B cell (primary cell): ENCODE results near the gene SPANXN5. TPM values are rescaled to one million over a fixed set of nuclear protein-coding genes. Genes with fewer than 3 reads are reported as not detected.
"Not testable (repeated sequence)": the region's sequence is repeated elsewhere in the genome, so short reads cannot be mapped to it uniquely, and the experiment has no call there.

ENCODE experiments used
- ATAC-seq: fragments of 200-7000 bp; cut with Tn5 transposase; one replicate; pipeline ENCODE4 v1.10.0; 2021; ENCODE audit warnings: low read depth, mild to moderate bottlenecking, moderate number of reproducible peaks, moderate library complexity
- CTCF ChIA-PET: fragments of 350-600 bp; sonication (Branson Sonifier 250); formaldehyde crosslinking; loops from one replicate; lab custom pipeline; 2021; ENCODE audit warnings: antibody characterized with exemption, inconsistent platforms; lab: Charles Lee
- POLR2A ChIA-PET: fragments of 350-600 bp; sonication (Branson Sonifier 250); formaldehyde crosslinking; loops from one replicate; lab custom pipeline; 2021; ENCODE audit warnings: antibody characterized with exemption; lab: Charles Lee
- DNase-seq: peaks from one replicate; pipeline ENCODE4 v3.0.0; 2013
- H2AFZ ChIP-seq: 2 replicates; pipeline ENCODE4 v1.6.1; 2012; ENCODE audit warnings: mild to moderate bottlenecking, low read depth, low read length; ENCODE audit not compliant: insufficient read depth, poor library complexity, severe bottlenecking
- H3K27ac ChIP-seq, 2 donors: 1 replicate in 1 of 2; 2 replicates in 1 of 2; pipeline ENCODE4 v1.5.1; 2012 to 2013; ENCODE audit warnings: low read length in 2 of 2, mild to moderate bottlenecking in 2 of 2, moderate library complexity in 1 of 2
- H3K27me3 ChIP-seq, 4 experiments: fragments of 200-600 bp in 1 of 4; sonication (generic) in 1 of 4; replicated peaks in 1 of 4; 1 replicate in 2 of 4; 2 replicates in 2 of 4; pipeline versions ENCODE4 v1.6.1 to v1.7.0; 2013 to 2016; ENCODE audit warnings: low read length in 3 of 4, mild to moderate bottlenecking in 2 of 4, mixed read lengths in 1 of 4, moderate library complexity in 1 of 4; ENCODE audit not compliant: insufficient read depth in 4 of 4, control insufficient read depth in 3 of 4; ENCODE audit errors: control extremely low read depth in 1 of 4
- H3K36me3 ChIP-seq, 2 experiments: replicated peaks in 1 of 2; 1 replicate in 1 of 2; 2 replicates in 1 of 2; pipeline versions ENCODE4 v1.6.1 to v1.7.1; 2013; ENCODE audit warnings: low read length in 1 of 2; ENCODE audit not compliant: insufficient read depth in 2 of 2, control insufficient read depth in 1 of 2; ENCODE audit errors: control extremely low read depth in 1 of 2, extremely low read depth in 1 of 2
- H3K4me1 ChIP-seq, 2 donors: fragments of 200-600 bp in 1 of 2; sonication (generic) in 1 of 2; 1 replicate in 1 of 2; 2 replicates in 1 of 2; pipeline versions ENCODE4 v1.5.1 to v1.6.1; 2013 to 2017; ENCODE audit warnings: low read length in 2 of 2; ENCODE audit not compliant: control insufficient read depth in 2 of 2, insufficient read depth in 2 of 2
- H3K4me2 ChIP-seq: replicated peaks from 2 replicates; pipeline ENCODE3; 2012; ENCODE audit warnings: mild to moderate bottlenecking, low read depth, low read length; ENCODE audit not compliant: poor library complexity, severe bottlenecking
- H3K4me3 ChIP-seq, 5 experiments: fragments of 200-600 bp in 1 of 5; sonication (generic) in 1 of 5; 1 replicate in 3 of 5; 2 replicates in 2 of 5; pipeline versions ENCODE4 v1.5.1 to v1.7.0; 2011 to 2016; ENCODE audit warnings: low read length in 4 of 5, mild to moderate bottlenecking in 4 of 5, low read depth in 2 of 5, control low read depth in 1 of 5, moderate library complexity in 1 of 5; ENCODE audit not compliant: insufficient read depth in 1 of 5; ENCODE audit errors: control extremely low read depth in 1 of 5, extremely low read depth in 1 of 5
- H3K79me2 ChIP-seq: fragments of 200-600 bp; sonication (generic); one replicate; pipeline ENCODE4 v1.6.0; 2016; ENCODE audit warnings: low read length; ENCODE audit not compliant: control insufficient read depth, insufficient read depth
- H3K9ac ChIP-seq: fragments of 200-600 bp; sonication (generic); 2 replicates; pipeline ENCODE4 v1.6.1; 2017; ENCODE audit warnings: mild to moderate bottlenecking, low read length, moderate library complexity
- H3K9me3 ChIP-seq, 3 donors: one replicate each; pipeline versions ENCODE4 v1.6.1 to v1.7.1; 2013; ENCODE audit warnings: low read length in 2 of 3; ENCODE audit not compliant: control insufficient read depth in 2 of 3, insufficient read depth in 1 of 3; ENCODE audit errors: control extremely low read depth in 1 of 3
- H4K20me1 ChIP-seq: 2 replicates; pipeline ENCODE4 v1.6.0; 2012; ENCODE audit warnings: mild to moderate bottlenecking, low read length; ENCODE audit not compliant: insufficient read depth, control insufficient read depth, poor library complexity, severe bottlenecking
- H3K27ac Mint-ChIP-seq: one replicate; pipeline ENCODE4 v1.8.0; 2021; ENCODE audit warnings: mixed read lengths
- H3K27me3 Mint-ChIP-seq: one replicate; pipeline ENCODE4 v1.8.0; 2021; ENCODE audit warnings: mixed read lengths
- H3K4me1 Mint-ChIP-seq: one replicate; pipeline ENCODE4 v1.8.0; 2021; ENCODE audit warnings: mixed read lengths
- H3K4me3 Mint-ChIP-seq: one replicate; pipeline ENCODE4 v1.8.0; 2021; ENCODE audit warnings: mixed read lengths
- H3K9me3 Mint-ChIP-seq: one replicate; pipeline ENCODE4 v1.8.0; 2022; ENCODE audit warnings: mixed read lengths; ENCODE audit not compliant: insufficient read depth
- WGBS: methylation state at CpG from one replicate; pipeline ENCODE4 v1.1.5; 2013; ENCODE audit warnings: missing lambda C conversion rate; ENCODE audit not compliant: insufficient coverage; 5-methylcytosine and 5-hydroxymethylcytosine counted together
- intact Hi-C: fragments of 100-400 bp; cut with micrococcal nuclease; formaldehyde crosslinking; loops from one replicate; pipeline ENCODE4 v1.10.0; 2022
- polyA plus RNA-seq: library from polyadenylated mRNA; depleted of rRNA; stranded (reverse); fragments of >200 nt; gene quantifications from 2 replicates; pipeline ENCODE4 v1.2.3, GENCODE V29; 2012
- small RNA-seq: library from RNA; depleted of rRNA; stranded (forward); fragments of <200 nt; gene quantifications from one replicate; pipeline ENCODE3, GENCODE V24; 2012; ENCODE audit warnings: low replicate concordance, low read depth; ENCODE audit not compliant: insufficient read length
- total RNA-seq, 2 donors: library from RNA; stranded (reverse); fragments of 120-200 nt in 1 of 2; gene quantifications; 1 replicate in 1 of 2; 2 replicates in 1 of 2; pipeline versions ENCODE4 v1.2.3 to v1.2.4, GENCODE V29; 2013 to 2022

The SPANXN5 gene
- total and polyA plus RNA-seq, 2 donors (not counting 1 experiment from before 2014, with no cell fraction given): not detected

- ATAC-seq, H4K20me1 ChIP-seq, H3K9me3 Mint-ChIP-seq, H3K36me3 ChIP-seq, H3K27me3 ChIP-seq, H3K27me3 Mint-ChIP-seq, H3K79me2 ChIP-seq, H3K4me1 ChIP-seq, H3K4me1 Mint-ChIP-seq, H3K4me2 ChIP-seq, H3K27ac Mint-ChIP-seq, intact Hi-C loops, H3K27ac ChIP-seq, H3K4me3 ChIP-seq, H3K9me3 ChIP-seq, H3K4me3 Mint-ChIP-seq, H3K9ac ChIP-seq, DNase-seq, POLR2A ChIA-PET, CTCF ChIA-PET, H2AFZ ChIP-seq: not testable (repeated sequence)
- 96% methylated on average over 4 of the region's 11 CpGs for WGBS
Measured at GRCh38 chrX:52773504-52773903, 23.7 kb downstream of the SPANXN5 start.

DNA sequence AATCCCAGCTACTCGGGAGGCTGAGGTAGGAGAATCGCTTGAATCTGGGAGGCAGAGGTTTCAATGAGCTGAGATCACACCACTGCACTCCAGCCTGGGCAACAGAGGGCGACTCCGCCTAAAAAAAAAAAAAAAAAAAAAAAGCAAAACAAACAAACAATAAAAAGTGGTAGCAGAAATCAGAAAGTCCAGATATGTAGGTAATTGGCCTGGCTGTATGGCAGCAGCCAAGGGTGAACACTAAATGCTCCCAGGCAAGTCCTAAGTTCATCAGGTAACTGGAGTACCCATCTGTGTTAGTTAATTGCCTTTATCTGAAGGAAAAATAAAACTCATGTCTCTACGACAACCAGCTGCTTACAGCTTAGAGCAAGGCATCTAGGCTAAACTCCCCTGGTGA is 31.2 kb downstream of the SPANXN5 start:
- H3K9me3 Mint-ChIP-seq, H3K79me2 ChIP-seq, intact Hi-C loops, POLR2A ChIA-PET, H3K4me2 ChIP-seq, CTCF ChIA-PET, H3K27ac ChIP-seq, DNase-seq, H3K36me3 ChIP-seq, H3K4me1 ChIP-seq, H2AFZ ChIP-seq, H3K9me3 ChIP-seq, ATAC-seq, H3K4me1 Mint-ChIP-seq, H3K4me3 Mint-ChIP-seq, H3K9ac ChIP-seq, H3K27me3 Mint-ChIP-seq, H4K20me1 ChIP-seq, H3K27ac Mint-ChIP-seq, H3K27me3 ChIP-seq, H3K4me3 ChIP-seq: not testable (repeated sequence)
- WGBS: no CpG with 5 or more reads among the region's 5 CpGs

DNA sequence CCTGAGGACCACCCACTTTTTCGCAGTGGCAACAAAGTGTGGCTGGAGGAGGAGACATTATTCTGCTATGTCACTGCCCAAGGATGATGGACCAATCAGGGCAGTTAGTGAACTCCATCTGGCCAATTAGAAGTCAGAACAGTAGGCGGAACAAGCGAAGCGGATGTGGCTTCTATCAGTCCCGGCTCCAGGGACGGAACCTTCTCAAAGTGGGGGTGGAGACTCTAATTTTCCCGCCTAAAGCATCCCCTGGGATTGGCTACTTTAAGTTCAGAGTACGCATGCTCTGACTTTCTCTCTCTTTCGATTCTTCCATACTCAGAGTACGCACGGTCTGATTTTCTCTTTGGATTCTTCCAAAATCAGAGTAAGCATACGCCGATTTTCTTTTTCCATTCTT is 46.3 kb downstream of the SPANXN5 start, which contains the start of gene SSX2B:
Gene SSX2B (plus strand): TSS at position 301 of the 400 bp plus-strand sequence. CDS start 1,429 bp downstream, outside the sequence.
- H3K36me3 ChIP-seq, H3K4me1 Mint-ChIP-seq, DNase-seq, H3K79me2 ChIP-seq, H3K27ac Mint-ChIP-seq, H3K9me3 Mint-ChIP-seq, intact Hi-C loops, H3K4me2 ChIP-seq, H3K4me3 ChIP-seq, H2AFZ ChIP-seq, ATAC-seq, H4K20me1 ChIP-seq, H3K27ac ChIP-seq, H3K4me3 Mint-ChIP-seq, CTCF ChIA-PET, H3K27me3 ChIP-seq, H3K9ac ChIP-seq, H3K27me3 Mint-ChIP-seq, H3K9me3 ChIP-seq, POLR2A ChIA-PET, H3K4me1 ChIP-seq: not testable (repeated sequence)
- no CpG with 5 or more reads among the region's 13 CpGs for WGBS

Small RNAs within 50 kb of the gene (small RNA-seq; reads per million reads assigned to genes)
- gene AC244505.6 (not detected), gene AC244505.7 (not detected)

Other genes with a start within 250 kb of the SPANXN5 start
- gene SSX7, start 142.5 kb downstream of the SPANXN5 start, total RNA-seq: not detected in 2 replicates
- gene SSX7, start 142.5 kb downstream of the SPANXN5 start, polyA plus RNA-seq: not detected in 2 replicates
- gene SSX2, start 90.2 kb downstream of the SPANXN5 start, total RNA-seq: not detected in 2 replicates
- not detected in 2 replicates for gene SSX2, start 90.2 kb downstream of the SPANXN5 start, polyA plus RNA-seq
- gene SSX2B, start 46.2 kb downstream of the SPANXN5 start, total RNA-seq: not detected in 2 replicates
- gene SSX2B, start 46.2 kb downstream of the SPANXN5 start, polyA plus RNA-seq: not detected in 2 replicates
- not detected in 2 replicates for gene XAGE5, start 13.9 kb upstream of the SPANXN5 start, total RNA-seq
- gene XAGE5, start 13.9 kb upstream of the SPANXN5 start, polyA plus RNA-seq: not detected in 2 replicates
- not detected in 2 replicates for gene XAGE3, start 70.7 kb upstream of the SPANXN5 start, total RNA-seq
- not detected in 2 replicates for gene XAGE3, start 70.7 kb upstream of the SPANXN5 start, polyA plus RNA-seq
- 13.3 and 13.7 TPM in 2 replicates for gene FAM156B, start 99.9 kb upstream of the SPANXN5 start, total RNA-seq
- 44.3 and 50.8 TPM in 2 replicates for gene FAM156B, start 99.9 kb upstream of the SPANXN5 start, polyA plus RNA-seq
- 29.8 and 30.3 TPM in 2 replicates for gene FAM156A, start 161.1 kb upstream of the SPANXN5 start, total RNA-seq
- 14.0 and 27.4 TPM in 2 replicates for gene FAM156A, start 161.1 kb upstream of the SPANXN5 start, polyA plus RNA-seq